ENCODE data around the gene FHOD1.

The FHOD1 gene

DNA sequence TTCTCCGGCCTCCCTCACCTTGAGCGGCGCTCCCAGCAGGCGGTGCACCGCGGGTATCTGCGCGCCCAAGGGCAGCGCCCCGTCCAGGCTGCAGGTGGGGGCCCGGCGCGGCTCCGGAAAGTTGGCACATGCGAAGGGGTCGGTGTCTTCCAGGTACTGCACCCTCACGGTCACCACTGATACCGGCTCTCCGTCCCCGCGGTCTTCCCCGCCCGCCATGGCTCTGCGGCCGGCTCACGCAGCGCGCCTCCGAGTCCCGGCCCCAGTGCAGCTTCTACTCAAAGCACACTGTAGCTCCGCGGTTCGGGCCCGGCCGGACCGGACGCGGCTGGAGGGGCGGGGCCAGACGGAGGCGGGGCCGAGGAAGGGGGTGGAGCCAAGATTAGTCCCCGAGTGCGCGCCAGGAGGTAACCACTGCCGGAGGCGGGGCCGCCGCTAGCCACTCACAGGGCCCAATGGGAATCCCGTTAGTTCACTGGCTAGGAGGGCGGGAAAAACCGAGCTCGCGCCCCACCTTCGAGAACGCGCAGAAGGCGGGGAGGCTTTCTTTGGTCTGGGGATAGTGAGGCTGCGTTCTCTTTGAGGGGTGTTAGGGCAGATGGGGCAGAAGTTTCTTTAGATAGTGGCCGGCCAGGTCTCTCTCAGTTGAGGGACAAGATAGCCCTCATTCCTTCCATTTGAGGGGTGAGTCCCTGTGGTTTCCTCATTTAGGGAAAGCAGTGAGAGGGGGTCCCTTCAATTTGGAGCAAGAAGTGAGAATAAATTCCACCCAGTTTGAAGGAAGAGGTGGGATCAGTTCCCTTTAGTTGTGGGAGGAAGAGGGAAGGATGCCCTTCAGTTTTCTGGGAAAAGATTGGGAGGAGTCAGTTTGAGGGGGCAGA, at the start of gene FHOD1:
Gene FHOD1 (minus strand): TSS at position 290 of the 881 bp plus-strand sequence. CDS start 71 bp downstream, at position 219.
- DNase-seq (ENCODE audit: low read depth in 1 of 2, low spot score in 1 of 2) = peak; percentile 93 to 96

DNA sequence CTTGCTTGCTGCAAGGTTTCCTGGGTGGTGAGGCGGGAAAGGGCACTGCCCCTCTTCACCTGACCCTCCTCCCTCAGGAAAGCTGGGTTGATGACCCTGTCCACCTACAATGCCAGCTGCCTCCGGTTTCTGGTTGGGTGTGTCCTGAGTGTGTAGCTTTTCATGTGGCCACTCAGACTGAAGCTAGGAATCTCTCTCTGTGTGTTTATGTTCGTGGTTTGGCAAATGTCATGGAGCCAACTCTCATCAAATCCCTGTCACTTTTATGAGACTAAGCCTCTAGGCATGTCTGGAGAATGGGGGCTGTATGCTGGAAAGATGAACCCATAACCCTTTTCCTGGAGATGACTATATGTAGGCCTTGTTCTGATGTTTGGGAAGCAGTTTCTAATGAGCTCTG, 49.1 kb upstream of the FHOD1 start:
- DNase-seq (ENCODE audit: low read depth in 1 of 2, low spot score in 1 of 2) = no peak

DNA sequence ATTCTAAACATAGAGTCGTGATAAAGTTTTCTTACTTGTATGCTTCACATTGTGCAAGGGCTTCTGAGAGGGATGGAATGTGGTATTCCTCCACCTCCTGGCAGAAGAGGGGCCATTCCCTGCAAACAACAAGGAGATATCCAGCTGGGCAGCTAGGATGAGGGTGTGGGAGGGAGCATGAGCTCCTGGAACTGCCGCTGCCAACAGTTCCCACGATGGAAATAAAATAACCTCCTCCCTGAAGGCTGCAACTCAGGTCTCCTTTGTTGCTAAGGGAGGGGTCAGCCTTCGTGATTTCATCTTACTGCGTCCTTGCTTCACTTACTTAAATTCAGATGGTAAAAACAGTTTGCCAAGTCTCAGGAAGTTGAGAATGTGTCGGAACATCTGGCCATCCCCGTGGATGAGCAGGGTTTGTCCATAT, 47.7 kb upstream of the FHOD1 start:
- no peak for DNase-seq (ENCODE audit: low read depth in 1 of 2, low spot score in 1 of 2)

DNA sequence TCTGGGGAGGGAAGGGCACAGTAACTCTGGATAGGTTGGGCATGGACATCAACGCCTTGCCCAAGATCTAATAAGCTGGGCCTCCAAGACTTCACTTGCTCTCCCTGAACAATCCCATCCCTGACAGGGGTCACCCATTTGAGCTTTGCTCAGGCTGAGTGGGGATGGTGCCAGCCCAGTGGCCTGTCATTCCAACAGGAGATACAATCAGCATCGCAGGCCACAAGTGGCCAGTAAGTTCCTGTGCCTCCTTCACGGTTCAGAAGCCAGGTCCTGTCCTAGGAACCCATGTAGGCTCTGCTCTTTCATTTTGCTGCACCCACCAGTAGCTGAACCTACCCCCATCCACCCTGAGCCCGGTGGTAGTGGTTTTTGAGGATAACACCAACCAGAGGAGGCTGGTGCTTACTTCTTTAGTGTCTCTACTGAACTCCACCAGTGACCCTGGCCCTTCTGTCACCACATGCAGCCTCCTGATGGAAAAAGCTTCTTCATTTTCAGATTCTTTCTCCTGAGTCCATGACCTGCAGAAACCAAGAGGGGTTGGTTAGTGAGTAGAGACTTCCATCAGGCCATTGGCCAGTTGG, 47.0 kb upstream of the FHOD1 start:
- no peak for DNase-seq (ENCODE audit: low read depth in 1 of 2, low spot score in 1 of 2)

DNA sequence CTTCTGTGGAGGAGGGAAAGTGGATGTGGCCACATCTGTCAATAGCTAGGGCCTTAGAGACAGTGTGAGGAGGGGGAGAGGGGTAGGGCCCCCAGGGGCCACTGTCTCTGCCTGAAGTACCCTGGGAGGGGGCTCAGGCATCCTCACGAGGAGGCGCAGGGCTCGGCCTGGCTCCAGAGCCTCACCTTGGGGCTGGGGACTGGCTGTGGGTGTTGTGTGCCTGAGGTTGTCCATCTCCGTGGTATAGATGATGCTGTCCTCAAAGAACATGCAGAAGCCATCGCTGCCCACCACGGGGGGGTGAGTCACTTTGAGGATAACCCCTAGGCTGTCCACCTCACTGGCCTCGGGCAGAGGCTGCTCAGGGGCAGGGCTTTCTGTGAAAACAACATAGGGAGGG, 44.2 kb upstream of the FHOD1 start:
- DNase-seq (ENCODE audit: low read depth in 1 of 2, low spot score in 1 of 2) = no peak

DNA sequence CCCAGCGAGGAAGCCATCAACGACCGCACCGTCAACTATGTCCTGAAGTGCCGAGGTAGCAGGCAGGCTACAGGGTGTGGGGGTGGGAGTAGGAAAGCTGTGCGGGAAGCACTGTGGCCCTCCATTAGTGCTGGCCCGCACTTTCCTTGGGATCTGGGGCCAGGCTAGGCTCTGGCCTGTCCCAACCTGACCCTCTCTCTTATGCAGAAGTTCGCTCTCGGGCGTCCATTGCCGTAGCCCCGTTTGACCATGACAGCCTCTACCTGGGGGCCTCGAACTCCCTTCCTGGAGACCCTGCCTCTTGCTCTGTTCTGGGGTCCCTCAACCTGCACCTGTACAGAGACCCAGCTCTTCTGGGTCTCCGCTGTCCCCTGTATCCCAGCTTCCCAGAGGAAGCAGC, 40.7 kb upstream of the FHOD1 start:
- no peak for DNase-seq (ENCODE audit: low read depth in 1 of 2, low spot score in 1 of 2)

DNA sequence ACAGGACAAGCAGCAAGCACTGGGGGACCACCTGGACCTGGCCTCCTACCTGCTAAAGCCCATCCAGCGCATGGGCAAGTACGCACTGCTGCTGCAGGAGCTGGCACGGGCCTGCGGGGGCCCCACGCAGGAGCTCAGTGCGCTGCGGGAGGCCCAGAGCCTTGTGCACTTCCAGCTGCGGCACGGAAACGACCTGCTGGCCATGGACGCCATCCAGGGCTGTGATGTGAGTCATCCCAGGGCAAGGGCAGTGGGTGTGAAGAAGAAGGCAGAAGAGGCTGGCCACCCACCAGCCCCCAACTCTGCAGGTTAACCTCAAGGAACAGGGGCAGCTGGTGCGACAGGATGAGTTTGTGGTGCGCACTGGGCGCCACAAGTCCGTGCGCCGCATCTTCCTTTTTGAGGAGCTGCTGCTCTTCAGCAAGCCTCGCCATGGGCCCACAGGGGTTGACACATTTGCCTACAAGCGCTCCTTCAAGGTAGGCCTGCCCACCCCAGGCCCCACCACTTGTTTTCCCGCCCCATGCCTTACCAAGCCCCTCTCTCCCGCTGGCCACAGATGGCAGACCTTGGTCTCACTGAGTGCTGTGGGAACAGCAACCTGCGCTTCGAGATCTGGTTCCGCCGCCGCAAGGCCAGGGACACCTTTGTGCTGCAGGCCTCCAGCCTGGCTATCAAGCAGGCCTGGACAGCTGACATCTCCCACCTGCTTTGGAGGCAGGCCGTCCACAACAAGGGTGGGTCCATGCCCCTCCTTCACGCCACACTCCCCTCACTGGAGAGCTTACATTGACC, 39.4 kb upstream of the FHOD1 start:
- no peak for DNase-seq (ENCODE audit: low read depth in 1 of 2, low spot score in 1 of 2)

DNA sequence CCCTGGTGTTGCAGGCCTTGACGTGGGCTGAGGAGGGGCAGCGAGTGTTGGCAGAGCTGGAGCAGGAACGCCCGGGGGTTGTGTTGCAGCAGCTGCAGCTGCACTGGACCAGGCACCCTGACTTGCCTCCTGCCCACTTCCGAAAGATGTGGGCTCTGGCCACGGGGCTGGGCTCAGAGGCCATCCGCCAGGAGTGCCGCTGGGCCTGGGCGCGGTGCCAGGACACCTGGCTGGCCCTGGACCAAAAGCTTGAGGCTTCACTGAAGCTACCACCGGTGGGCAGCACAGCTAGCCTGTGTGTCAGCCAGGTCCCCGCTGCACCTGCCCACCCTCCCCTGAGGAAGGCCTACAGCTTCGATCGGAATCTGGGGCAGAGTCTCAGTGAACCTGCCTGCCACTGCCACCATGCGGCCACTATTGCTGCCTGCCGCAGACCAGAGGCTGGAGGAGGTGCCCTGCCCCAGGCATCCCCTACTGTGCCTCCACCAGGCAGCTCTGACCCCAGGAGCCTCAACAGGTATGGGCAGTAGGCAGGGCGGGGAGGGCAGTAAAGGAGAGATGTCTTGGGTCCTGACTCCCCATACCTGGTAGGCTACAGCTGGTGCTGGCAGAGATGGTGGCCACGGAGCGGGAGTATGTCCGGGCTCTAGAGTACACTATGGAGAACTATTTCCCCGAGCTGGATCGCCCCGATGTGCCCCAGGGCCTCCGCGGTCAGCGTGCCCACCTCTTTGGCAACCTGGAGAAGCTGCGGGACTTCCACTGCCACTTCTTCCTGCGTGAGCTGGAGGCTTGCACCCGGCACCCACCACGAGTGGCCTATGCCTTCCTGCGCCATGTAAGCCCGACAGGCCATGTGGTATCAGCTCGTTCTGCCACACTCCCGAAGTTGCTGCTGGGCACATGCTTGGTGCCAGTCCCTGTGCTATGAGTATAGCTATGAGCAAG, 37.7 kb upstream of the FHOD1 start:
- no peak for DNase-seq (ENCODE audit: low read depth in 1 of 2, low spot score in 1 of 2)

DNA sequence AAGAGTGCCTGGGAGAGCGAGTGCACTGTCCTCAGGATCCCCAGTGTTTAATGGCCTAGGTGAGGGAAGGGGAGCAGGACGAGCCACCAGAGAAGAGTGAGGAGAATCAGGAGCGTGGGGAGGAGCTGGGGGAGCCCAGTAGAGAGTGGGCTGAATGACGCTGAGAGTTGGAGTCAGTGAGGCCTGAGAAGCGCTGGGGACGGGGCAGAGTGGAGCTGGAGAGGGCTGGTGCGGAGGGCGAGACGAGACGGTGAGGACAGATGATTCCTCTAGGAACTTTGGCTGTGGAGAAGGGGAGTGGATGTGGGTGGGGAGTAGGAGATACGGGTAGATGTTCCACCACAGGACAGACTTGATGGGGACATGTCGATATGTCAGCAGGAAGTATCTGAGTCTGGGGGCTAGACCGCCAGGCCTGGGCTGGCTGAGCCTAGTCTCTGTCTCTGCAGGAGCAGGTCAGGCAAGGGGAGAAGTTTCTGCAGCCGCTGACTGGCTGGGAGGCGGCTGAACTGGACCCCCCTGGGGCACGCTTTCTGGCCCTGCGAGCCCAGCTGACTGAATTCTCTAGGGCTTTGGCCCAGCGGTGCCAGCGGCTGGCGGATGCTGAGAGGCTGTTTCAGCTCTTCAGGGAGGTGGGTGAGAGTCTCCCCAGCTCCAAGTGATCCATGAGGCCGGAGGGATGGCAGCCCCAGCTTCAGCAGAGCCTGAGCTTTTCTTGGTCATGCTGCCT, 36.7 kb upstream of the FHOD1 start:
- no peak for DNase-seq (ENCODE audit: low read depth in 1 of 2, low spot score in 1 of 2)

DNA sequence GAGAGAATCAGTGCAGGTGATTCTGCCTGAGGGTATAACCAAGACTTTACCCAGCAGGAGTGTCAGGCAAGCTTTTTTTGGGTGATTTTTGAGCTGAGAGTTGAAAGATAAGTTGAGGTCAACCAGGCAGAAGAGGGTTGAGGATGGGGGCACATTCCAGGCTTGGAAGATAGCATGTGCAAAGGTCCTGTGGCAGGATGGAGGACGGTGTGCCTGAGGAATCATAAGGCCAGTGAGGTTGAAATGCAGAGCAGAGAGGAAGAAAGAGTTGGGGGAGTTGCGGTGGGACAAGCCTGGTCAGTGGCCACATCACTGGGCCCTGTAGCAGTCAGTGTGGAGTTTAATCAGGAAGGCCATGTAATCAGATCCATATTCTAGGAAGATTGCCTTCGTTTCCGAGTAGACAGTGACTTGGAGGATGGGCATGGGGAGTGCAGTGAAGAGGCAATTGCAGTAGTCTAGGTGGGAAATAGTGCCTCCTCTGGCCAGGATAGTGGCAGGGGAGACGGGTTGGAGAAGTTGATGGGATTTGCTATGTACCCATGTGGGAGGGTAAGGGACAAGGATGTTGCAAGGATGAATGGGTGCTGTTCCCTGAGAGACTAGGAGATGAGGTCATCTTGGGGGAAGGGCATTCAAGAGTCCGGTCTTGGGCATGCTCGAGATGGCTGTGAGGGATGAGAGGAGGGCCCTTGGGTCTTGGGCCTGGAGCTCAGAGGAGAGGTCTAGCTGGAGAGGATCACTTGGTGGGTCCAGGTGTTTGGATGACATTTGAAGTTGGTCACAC, 36.0 kb upstream of the FHOD1 start:
- DNase-seq (ENCODE audit: low read depth in 1 of 2, low spot score in 1 of 2) = no peak

DNA sequence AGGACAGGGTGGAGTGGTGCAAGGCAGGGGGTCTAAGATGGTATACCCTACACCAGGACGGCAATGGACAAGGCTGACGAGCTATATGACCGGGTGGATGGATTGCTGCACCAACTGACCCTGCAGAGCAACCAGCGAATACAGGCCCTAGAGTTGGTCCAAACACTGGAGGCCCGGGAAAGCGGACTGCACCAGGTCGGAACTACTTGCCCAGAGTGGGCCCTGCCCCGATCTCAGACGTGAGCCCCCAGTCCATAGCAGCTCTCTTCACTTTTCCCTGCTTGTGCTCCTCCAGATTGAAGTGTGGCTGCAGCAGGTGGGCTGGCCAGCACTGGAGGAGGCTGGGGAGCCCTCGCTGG, 35.1 kb upstream of the FHOD1 start:
- DNase-seq (ENCODE audit: low read depth in 1 of 2, low spot score in 1 of 2) = no peak

DNA sequence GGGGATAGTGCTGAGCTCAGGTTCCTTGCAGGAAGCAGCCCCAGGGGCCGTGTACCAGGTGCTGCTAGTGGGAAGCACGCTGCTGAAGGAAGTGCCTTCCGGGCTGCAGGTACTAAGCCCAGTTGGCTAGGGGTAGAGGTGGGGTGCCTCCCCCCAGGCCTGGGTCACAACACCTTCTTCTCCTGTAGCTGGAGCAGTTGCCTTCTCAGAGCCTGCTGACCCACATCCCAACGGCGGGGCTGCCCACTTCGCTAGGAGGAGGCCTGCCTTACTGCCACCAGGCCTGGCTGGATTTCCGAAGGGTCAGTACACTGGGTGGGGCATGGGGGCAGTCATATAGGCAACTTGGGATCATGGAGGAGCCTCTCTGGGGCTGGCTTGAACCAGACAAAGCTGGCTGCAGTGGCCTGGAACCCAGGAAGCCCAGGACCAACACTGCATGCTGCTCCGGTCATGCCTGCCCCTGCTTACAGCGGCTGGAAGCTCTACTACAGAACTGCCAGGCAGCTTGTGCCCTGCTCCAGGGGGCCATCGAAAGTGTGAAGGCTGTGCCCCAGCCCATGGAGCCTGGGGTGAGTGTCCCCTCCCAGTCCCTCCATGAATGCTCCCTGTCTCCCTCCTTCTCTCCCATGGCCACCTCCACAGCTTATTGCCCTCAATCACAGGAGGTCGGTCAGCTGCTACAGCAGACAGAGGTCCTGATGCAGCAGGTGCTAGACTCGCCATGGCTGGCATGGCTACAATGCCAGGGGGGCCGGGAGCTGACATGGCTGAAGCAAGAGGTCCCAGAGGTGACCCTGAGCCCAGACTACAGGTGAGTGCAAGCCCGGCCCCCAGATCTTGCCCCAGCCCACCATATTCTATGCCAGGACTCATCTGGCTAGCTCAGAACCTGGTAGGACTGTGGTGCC, 34.5 kb upstream of the FHOD1 start:
- DNase-seq (ENCODE audit: low read depth in 1 of 2, low spot score in 1 of 2) = no peak

DNA sequence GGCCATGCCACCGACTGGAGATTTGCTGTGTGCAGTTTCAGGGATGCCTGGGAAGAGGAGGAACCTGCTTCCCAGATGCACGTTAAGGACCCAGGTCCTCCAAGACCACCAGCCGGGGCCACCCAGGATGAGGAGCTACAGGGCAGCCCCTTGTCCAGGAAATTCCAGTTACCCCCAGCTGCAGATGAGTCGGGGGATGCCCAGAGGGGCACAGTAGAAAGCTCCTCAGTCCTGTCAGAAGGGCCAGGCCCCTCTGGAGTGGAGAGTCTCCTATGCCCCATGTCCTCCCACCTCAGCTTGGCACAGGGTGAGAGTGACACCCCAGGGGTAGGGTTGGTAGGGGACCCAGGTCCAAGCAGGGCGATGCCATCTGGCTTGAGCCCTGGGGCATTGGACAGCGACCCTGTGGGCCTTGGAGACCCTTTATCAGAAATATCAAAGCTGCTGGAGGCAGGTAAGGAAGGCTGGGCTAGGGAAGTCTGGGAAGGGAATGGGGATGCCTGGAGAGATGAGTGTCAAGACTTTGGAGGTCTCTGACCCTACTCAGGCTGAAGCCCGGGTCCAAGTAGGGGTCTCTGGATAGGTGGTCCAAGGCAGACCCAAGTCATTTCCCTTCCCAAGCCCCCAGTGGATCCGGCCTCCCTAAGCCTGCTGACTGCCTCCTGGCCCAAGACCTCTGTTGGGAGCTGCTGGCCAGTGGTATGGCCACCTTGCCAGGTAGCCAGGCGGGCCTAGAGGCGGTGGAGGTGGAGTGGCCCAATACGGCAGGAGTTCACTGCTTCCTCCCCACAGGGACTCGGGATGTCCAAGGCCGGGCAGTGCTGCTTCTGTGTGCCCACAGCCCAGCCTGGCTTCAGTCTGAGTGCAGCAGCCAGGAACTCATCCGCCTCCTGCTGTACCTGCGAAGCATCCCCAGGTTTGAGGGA, 33.1 kb upstream of the FHOD1 start:
- no peak for DNase-seq (ENCODE audit: low read depth in 1 of 2, low spot score in 1 of 2)

DNA sequence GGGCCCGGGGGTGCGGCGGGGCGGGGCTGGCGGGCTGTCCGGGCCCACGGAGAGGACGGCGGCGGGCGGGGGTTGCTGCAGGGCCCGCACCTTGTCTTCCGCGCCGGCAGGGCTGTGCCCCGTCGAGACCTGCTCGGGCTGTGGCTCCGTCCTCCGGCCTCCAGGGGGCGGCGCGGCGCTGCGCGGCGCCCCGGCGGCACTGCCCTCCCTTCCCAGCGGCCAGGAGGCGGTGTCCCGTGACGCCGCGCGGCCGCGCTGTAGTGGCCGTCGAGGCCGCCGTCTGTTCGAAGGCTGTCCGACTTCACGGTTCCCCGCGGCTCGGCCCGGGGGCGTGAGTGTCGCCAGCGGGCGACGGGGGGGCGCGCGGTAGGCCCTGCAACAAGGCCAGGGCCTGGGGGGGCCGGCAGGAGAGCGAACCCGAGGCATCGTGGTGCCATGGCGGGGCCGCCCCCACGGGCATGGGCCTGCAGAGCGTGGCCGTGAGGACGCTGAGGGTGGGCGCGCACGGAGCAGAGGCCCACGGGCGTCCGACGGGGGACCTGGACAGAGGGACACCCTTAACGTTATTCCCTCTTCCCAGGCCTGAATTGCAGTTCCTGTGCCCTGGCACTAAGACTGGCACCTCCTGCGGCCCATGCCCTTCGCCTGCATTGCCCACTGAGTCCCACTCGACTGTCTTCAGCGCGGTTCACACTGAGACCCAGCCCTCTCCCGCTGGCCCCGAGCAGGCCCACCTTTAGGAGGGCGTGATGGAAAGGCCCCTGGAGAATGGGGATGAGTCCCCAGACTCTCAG, 32.2 kb upstream of the FHOD1 start, which contains the start of gene PLEKHG4:
Gene PLEKHG4 (plus strand): TSS at position 237 of the 794 bp plus-strand sequence. CDS start 513 bp downstream, at position 750.
- DNase-seq (ENCODE audit: low read depth in 1 of 2, low spot score in 1 of 2) = peak; percentile 69 to 77

DNA sequence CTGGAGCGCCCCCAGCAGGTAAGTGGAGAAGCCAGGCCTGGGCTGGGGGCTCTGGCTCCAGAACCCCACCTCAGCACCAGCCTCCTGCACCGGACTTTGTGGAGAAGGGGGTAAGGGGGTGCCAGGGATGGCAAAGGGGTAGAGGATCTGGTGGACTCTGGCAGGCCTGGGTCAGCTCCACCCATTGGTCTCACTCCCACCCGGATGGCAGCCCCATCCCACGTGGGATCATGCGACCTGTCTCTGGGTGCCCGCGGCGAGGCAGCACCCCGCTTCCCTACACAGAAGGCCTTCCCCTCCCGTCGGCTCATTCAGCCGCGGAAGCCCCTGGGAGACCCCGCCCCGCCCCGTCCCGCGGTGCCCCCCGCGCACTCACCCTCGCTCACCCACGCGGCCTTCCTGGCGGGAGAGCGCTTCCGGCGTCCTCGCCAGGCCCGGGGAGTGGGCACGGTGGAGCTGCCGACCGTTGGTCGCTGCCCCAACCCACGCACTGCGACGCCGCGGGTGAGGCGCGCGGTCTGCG, 31.6 kb upstream of the FHOD1 start:
- DNase-seq (ENCODE audit: low read depth in 1 of 2, low spot score in 1 of 2) = no peak

Data from stimulated activated CD4-positive, alpha-beta T cell treated with anti-CD3 and anti-CD28 coated beads, Interleukin-15, amount 100 ng/mL, for 1 hour (primary cell).